Ecto neural progenitor cell (in vitro differentiated cells): ENCODE measurements around the gene KCTD20.
A peak's percentile ranks its signal among the peaks of the same experiment; 100 is the strongest.
"Not testable (repeated sequence)": the region's sequence is repeated elsewhere in the genome, so short reads cannot be mapped to it uniquely, and the experiment has no call there.

ENCODE experiments used
- DNase-seq: peaks from one replicate; pipeline ENCODE4 v3.0.0-alpha.2; 2018; ENCODE audit warnings: low spot score

The KCTD20 gene

GRCh38 chr6:36442671-36443470 is at the start of gene KCTD20, which contains the start of gene PXT1:
Gene KCTD20, plus strand, starts transcription at chr6:36443000. Its CDS starts 27,098 bp downstream, at chr6:36470098.
Gene PXT1, minus strand, starts transcription at chr6:36442854. Its CDS starts 16,772 bp downstream, at chr6:36426082.
- DNase-seq = peak; percentile 87

GRCh38 chr6:36399970-36400369 is 42.8 kb upstream of the KCTD20 start:
- no peak for DNase-seq

- DNase-seq = no peak
These were observed 40.3 kb upstream of the KCTD20 start for GRCh38 chr6:36402481-36402880.

GRCh38 chr6:36404164-36404563 is 38.6 kb upstream of the KCTD20 start:
- no peak for DNase-seq

GRCh38 chr6:36409718-36410117 is 33.1 kb upstream of the KCTD20 start:
- not testable (repeated sequence) for DNase-seq

GRCh38 chr6:36413489-36414480 is 29.0 kb upstream of the KCTD20 start:
- no peak for DNase-seq

- no peak for DNase-seq
These were observed 28.3 kb upstream of the KCTD20 start for GRCh38 chr6:36414481-36414880.

- no peak for DNase-seq
These were observed 24.2 kb upstream of the KCTD20 start for GRCh38 chr6:36418558-36418957.

- DNase-seq = no peak
These were observed 23.5 kb upstream of the KCTD20 start for GRCh38 chr6:36419310-36419709.

GRCh38 chr6:36422714-36423100 is 20.1 kb upstream of the KCTD20 start:
- no peak for DNase-seq

- DNase-seq = peak; percentile 99
These were observed 19.5 kb upstream of the KCTD20 start for GRCh38 chr6:36423101-36423824.

GRCh38 chr6:36426622-36427021 is 16.2 kb upstream of the KCTD20 start:
- no peak for DNase-seq

- no peak for DNase-seq
These were observed 13.9 kb upstream of the KCTD20 start for GRCh38 chr6:36428911-36429310.

GRCh38 chr6:36430351-36430750 is 12.4 kb upstream of the KCTD20 start:
- no peak for DNase-seq

GRCh38 chr6:36431197-36431596 is 11.6 kb upstream of the KCTD20 start:
- no peak for DNase-seq

GRCh38 chr6:36432151-36432671 is 10.6 kb upstream of the KCTD20 start:
- no peak for DNase-seq

GRCh38 chr6:36436466-36436865 is 6.3 kb upstream of the KCTD20 start:
- no peak for DNase-seq

GRCh38 chr6:36441307-36441894 is 1.4 kb upstream of the KCTD20 start:
- peak; percentile 78 for DNase-seq

- DNase-seq = no peak
These were observed 613 bp upstream of the KCTD20 start for GRCh38 chr6:36442103-36442670.

- no peak for DNase-seq
These were observed 950 bp downstream of the KCTD20 start for GRCh38 chr6:36443471-36444428.
